Right atrium auricular region (tissue), 2 donors: ENCODE data around the gene KLC3. TPM values are rescaled to one million over a fixed set of nuclear protein-coding genes. Genes with fewer than 3 reads are reported as not detected.
A peak's percentile ranks its signal among the peaks of the same experiment; 100 is the strongest.

Source experiments
- DNase-seq: peaks from one replicate; pipeline ENCODE4 v3.0.0-alpha.2; 2019; ENCODE audit warnings: low spot score
- H3K27ac ChIP-seq, 2 donors: fragments of 200-600 bp; sonication (generic); 1 replicate in 1 of 2; 2 replicates in 1 of 2; pipeline ENCODE4 v1.5.1; 2016 to 2019
- H3K27me3 ChIP-seq, 2 donors: fragments of 200-600 bp; sonication (generic); one replicate each; pipeline versions ENCODE4 v1.5.1 to v1.6.0; 2017 to 2019
- H3K36me3 ChIP-seq: fragments of 200-600 bp; sonication (generic); one replicate; pipeline ENCODE4 v1.5.1; 2016
- H3K4me1 ChIP-seq, 2 donors: fragments of 200-600 bp; sonication (generic); one replicate each; pipeline versions ENCODE4 v1.5.1 to v1.6.0; 2017 to 2019
- H3K4me3 ChIP-seq, 2 donors: fragments of 200-600 bp; sonication (generic); 1 replicate in 1 of 2; 2 replicates in 1 of 2; pipeline ENCODE4 v1.5.1; 2017 to 2019; ENCODE audit warnings: mild to moderate bottlenecking in 1 of 2, moderate library complexity in 1 of 2
- H3K9me3 ChIP-seq, 2 donors: fragments of 200-600 bp; sonication (generic); one replicate each; pipeline ENCODE4 v1.5.1; 2019
- CTCF ChIP-seq, 2 donors: fragments of 200-600 bp; sonication (generic); IDR thresholded peaks; one replicate each; pipeline ENCODE4 v1.5.1; 2019; ENCODE audit warnings: antibody characterized with exemption in 2 of 2
- total RNA-seq, 2 donors: library from RNA; depleted of rRNA; stranded (reverse); fragments of >200 nt; gene quantifications; one replicate each; pipeline ENCODE4 v1.1.0, GENCODE V29; 2016

Gene KLC3
- total RNA-seq, 2 donors from 2014 or later = 0.75 TPM; not detected in 1

DNA sequence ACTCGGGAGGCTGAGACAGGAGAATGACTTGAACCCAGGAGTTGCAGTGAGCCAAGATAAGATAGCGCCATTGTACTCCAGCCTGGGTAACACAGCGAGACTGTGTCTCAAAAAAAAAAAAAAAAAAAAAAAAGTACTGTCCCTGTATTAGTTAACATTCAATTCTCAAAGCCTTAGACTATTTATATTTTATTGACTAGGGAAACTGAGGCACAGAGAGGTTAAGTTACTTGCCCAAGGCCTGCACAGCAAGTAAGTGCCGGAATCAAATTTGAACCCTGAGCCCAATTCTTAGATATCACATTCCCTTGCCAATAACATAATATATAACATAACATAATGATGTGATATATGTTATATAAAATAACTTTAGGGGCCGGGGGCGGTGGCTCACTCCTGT lies 921 bp upstream of the KLC3 start:
- no peak for TF ChIP-seq CTCF (IDR thresholded peaks at IDR 0.05)
- Histone ChIP-seq H3K36me3 (no peaks in the 10 kb centered on the region), H3K27ac (no peak overlapping the region), H3K4me1 (peaks cover 0 to 17% of the 10 kb centered on the region in 2 donors), H3K27me3 (peaks cover 0 to 10% of the 10 kb centered on the region in 2 donors), H3K9me3 (no peaks in the 10 kb centered on the region), H3K4me3 (no peak overlapping the region)
- no peak for DNase-seq

DNA sequence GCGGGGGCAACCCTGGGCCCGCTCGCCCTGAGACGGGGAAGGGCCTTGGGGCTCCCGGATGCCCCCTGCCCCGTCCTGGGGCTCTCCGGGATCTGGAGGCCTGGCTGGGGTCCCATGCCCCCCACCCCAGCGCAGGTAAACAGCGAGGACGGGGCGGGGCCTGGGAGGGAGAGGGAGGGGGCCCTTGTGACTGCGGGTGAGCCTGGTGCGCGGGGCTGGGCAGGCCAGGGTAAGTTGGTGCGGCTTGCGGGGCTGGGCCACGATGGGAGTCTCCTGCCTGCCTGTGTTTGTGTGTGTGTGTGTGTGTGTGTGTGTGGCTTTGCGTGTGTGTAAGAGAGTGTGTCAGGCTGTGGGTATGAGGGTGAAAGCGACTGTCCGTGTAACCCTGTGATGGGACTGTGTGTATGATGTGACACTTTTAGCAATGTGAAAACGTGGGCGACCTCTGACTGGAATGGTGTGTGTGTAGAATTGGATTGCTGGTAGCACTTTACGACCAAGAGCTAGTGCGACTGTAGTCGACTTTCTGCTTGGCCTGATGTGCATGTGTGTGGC lies 426 bp downstream of the KLC3 start:
- Histone ChIP-seq H3K27me3 (peaks cover 0 to 10% of the 10 kb centered on the region in 2 donors), H3K4me1 (peaks cover 0 to 17% of the 10 kb centered on the region in 2 donors), H3K9me3 (no peaks in the 10 kb centered on the region), H3K36me3 (no peaks in the 10 kb centered on the region), H3K4me3 (peak overlapping the region; percentile 20 to 45), H3K27ac (no peak overlapping the region)
- no peak for TF ChIP-seq CTCF (IDR thresholded peaks at IDR 0.05)
- no peak for DNase-seq

DNA sequence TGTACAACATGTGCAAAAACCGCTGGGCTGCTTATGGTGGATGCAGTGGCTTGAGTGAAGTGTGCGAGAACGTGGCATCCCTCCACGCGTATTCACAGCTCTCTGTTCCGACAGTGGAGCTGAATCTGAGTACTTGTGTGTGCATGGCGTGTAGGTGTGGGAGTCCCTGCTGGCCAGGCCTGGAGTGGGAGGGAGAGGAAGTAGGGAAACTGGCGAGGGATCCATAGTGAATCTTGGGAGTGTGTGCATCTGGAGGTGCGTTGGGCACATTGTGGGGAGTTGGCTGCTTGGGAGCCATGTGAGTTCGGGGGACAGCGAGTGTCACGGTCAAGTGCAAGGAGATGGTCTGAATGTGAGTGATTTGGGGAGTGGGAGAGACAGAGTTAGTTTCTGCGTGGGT lies 2.4 kb downstream of the KLC3 start:
- H3K9me3 ChIP-seq = no peaks in the 10 kb centered on the region
- peaks cover 0 to 15% of the 10 kb centered on the region in 2 donors for H3K27me3 ChIP-seq
- no peak overlapping the region for H3K4me3 ChIP-seq
- no peak for DNase-seq
- H3K4me1 ChIP-seq = peaks cover 0 to 17% of the 10 kb centered on the region in 2 donors
- no peaks in the 10 kb centered on the region for H3K36me3 ChIP-seq
- no peak for TF ChIP-seq CTCF (IDR thresholded peaks at IDR 0.05)
- H3K27ac ChIP-seq = no peak overlapping the region

- peaks cover 0 to 10% of the 10 kb centered on the region in 2 donors for H3K4me1 ChIP-seq
- no peak overlapping the region for H3K27ac ChIP-seq
- H3K4me3 ChIP-seq = no peak overlapping the region
- TF ChIP-seq CTCF (IDR thresholded peaks at IDR 0.05) = no peak
- no peaks in the 10 kb centered on the region for H3K9me3 ChIP-seq
- peaks cover 0 to 15% of the 10 kb centered on the region in 2 donors for H3K27me3 ChIP-seq
- no peaks in the 10 kb centered on the region for H3K36me3 ChIP-seq
- no peak for DNase-seq
These were observed 4.3 kb downstream of the KLC3 start for GRCh38 chr19:45344621-45345505.

GRCh38 chr19:45345506-45345860 lies 4.9 kb downstream of the KLC3 start:
- Histone ChIP-seq H3K4me3 (no peak overlapping the region), H3K9me3 (no peaks in the 10 kb centered on the region), H3K36me3 (no peaks in the 10 kb centered on the region), H3K27ac (no peak overlapping the region), H3K4me1 (peaks cover 0 to 8% of the 10 kb centered on the region in 2 donors), H3K27me3 (peaks cover 0 to 9% of the 10 kb centered on the region in 2 donors)
- no peak for TF ChIP-seq CTCF (IDR thresholded peaks at IDR 0.05)
- DNase-seq = no peak
